ENCODE measurements around the gene CSTPP1.

CSTPP1 gene

GRCh38 chr11:47166368-47166767 lies 229.8 kb downstream of the CSTPP1 start:
- Histone ChIP-seq H3K23ac (ENCODE audit: low read depth, low read length, poor library complexity) (peak overlapping the region; percentile 19), H3K14ac (ENCODE audit: low read length) (no peak overlapping the region), H3K27ac (replicated peaks; ENCODE audit: low read length) (no peak overlapping the region), H3K4me1 (ENCODE audit: control insufficient read depth in 2 of 2, insufficient read depth in 1 of 2, low read depth in 1 of 2, low read length in 2 of 2) (no peaks in the 10 kb centered on the region), H3K79me1 (ENCODE audit: low read depth, low read length) (no peaks in the 10 kb centered on the region), H2BK5ac (ENCODE audit: low read length) (no peak overlapping the region), H2AFZ (ENCODE audit: low read length) (no peak overlapping the region), H2BK12ac (ENCODE audit: low read length) (no peak overlapping the region), H3K4me2 (ENCODE audit: insufficient read depth, low read length, poor library complexity, severe bottlenecking) (no peak overlapping the region), H2BK15ac (ENCODE audit: low read length) (no peak overlapping the region), H3K27me3 (ENCODE audit: control insufficient read depth in 3 of 3, insufficient read depth in 3 of 3, low read depth in 1 of 3, low read length in 3 of 3) (no peaks in the 10 kb centered on the region), H3K9ac (ENCODE audit: low read depth, low read length, poor library complexity) (peak overlapping the region; percentile 54), H3K4me3 (ENCODE audit: low read length in 2 of 2) (no peak overlapping the region), H3K18ac (ENCODE audit: low read length) (no peak overlapping the region), H2BK120ac (ENCODE audit: low read depth, low read length) (no peak overlapping the region), H3K9me3 (replicated peaks in 1 of 2; ENCODE audit: control insufficient read depth in 2 of 2, insufficient read depth in 1 of 2, low read depth in 1 of 2, low read length in 2 of 2) (no peaks in the 10 kb centered on the region), H3K4ac (ENCODE audit: low read length) (no peak overlapping the region), H3K36me3 (replicated peaks in 1 of 2; ENCODE audit: control insufficient read depth in 2 of 2, insufficient read depth in 2 of 2, low read length in 2 of 2) (peaks cover 60 to 92% of the 10 kb centered on the region in 2 donors), H4K8ac (ENCODE audit: low read depth, low read length) (no peak overlapping the region), H2AK5ac (ENCODE audit: low read depth, low read length) (no peak overlapping the region), H4K91ac (ENCODE audit: low read depth, low read length, poor library complexity) (no peak overlapping the region)
- DNase-seq (ENCODE audit: low spot score): no peak
- no CpG with 5 or more reads among the region's 5 CpGs for WGBS, 2 donors (ENCODE audit: extremely low coverage in 2 of 2, insufficient read length in 2 of 2, insufficient replicate concordance in 1 of 2)

- H3K4me1 ChIP-seq (ENCODE audit: control insufficient read depth in 2 of 2, insufficient read depth in 1 of 2, low read depth in 1 of 2, low read length in 2 of 2): peaks cover 6 to 8% of the 10 kb centered on the region in 2 donors
- H3K14ac ChIP-seq (ENCODE audit: low read length): no peak overlapping the region
- H3K4ac ChIP-seq (ENCODE audit: low read length): no peak overlapping the region
- H2AK5ac ChIP-seq (ENCODE audit: low read depth, low read length): no peak overlapping the region
- H2BK12ac ChIP-seq (ENCODE audit: low read length): no peak overlapping the region
- H3K18ac ChIP-seq (ENCODE audit: low read length): no peak overlapping the region
- no peak overlapping the region for H3K4me3 ChIP-seq (ENCODE audit: low read length in 2 of 2)
- H3K9me3 ChIP-seq (replicated peaks in 1 of 2; ENCODE audit: control insufficient read depth in 2 of 2, insufficient read depth in 1 of 2, low read depth in 1 of 2, low read length in 2 of 2): no peaks in the 10 kb centered on the region
- no peak overlapping the region for H2BK5ac ChIP-seq (ENCODE audit: low read length)
- H4K8ac ChIP-seq (ENCODE audit: low read depth, low read length): no peak overlapping the region
- no peak overlapping the region for H4K91ac ChIP-seq (ENCODE audit: low read depth, low read length, poor library complexity)
- H2BK15ac ChIP-seq (ENCODE audit: low read length): no peak overlapping the region
- peaks cover 24% of the 10 kb centered on the region for H3K79me1 ChIP-seq (ENCODE audit: low read depth, low read length)
- H3K27ac ChIP-seq (replicated peaks; ENCODE audit: low read length): no peak overlapping the region
- H3K9ac ChIP-seq (ENCODE audit: low read depth, low read length, poor library complexity): no peak overlapping the region
- peaks cover 63 to 89% of the 10 kb centered on the region in 2 donors for H3K36me3 ChIP-seq (replicated peaks in 1 of 2; ENCODE audit: control insufficient read depth in 2 of 2, insufficient read depth in 2 of 2, low read length in 2 of 2)
- H3K23ac ChIP-seq (ENCODE audit: low read depth, low read length, poor library complexity): no peak overlapping the region
- DNase-seq (ENCODE audit: low spot score): no peak
- H3K27me3 ChIP-seq (ENCODE audit: control insufficient read depth in 3 of 3, insufficient read depth in 3 of 3, low read depth in 1 of 3, low read length in 3 of 3): no peaks in the 10 kb centered on the region
- no peak overlapping the region for H2BK120ac ChIP-seq (ENCODE audit: low read depth, low read length)
- no peak overlapping the region for H3K4me2 ChIP-seq (ENCODE audit: insufficient read depth, low read length, poor library complexity, severe bottlenecking)
- H2AFZ ChIP-seq (ENCODE audit: low read length): no peak overlapping the region
- no CpG with 5 or more reads among the region's 16 CpGs for WGBS, 2 donors (ENCODE audit: extremely low coverage in 2 of 2, insufficient read length in 2 of 2, insufficient replicate concordance in 1 of 2)
Observed at GRCh38 chr11:47171061-47171838, 234.7 kb downstream of the CSTPP1 start.

DNA sequence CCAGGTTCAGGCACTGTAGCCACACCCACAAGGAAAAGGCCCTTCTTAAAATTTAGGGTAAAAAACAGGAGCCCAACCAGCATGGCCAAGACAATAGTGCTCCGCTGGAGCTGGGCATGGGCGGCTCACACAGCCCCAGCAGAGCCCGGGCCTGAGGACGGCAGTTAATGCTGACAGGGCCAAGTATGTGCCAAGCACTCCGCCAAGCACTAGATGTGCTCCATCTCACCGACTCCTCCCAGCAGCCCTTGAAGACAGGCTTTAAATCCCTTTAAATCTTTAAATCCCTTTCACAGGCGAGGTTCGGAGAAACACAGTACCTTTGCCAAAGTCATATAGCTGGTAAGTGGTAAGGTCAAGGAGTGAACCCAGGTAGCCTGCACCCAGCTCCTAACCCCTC lies 235.3 kb downstream of the CSTPP1 start:
- no peak overlapping the region for H2AK5ac ChIP-seq (ENCODE audit: low read depth, low read length)
- H3K4ac ChIP-seq (ENCODE audit: low read length): no peak overlapping the region
- peaks cover 6 to 10% of the 10 kb centered on the region in 2 donors for H3K4me1 ChIP-seq (ENCODE audit: control insufficient read depth in 2 of 2, insufficient read depth in 1 of 2, low read depth in 1 of 2, low read length in 2 of 2)
- H2BK120ac ChIP-seq (ENCODE audit: low read depth, low read length): no peak overlapping the region
- no peak overlapping the region for H2AFZ ChIP-seq (ENCODE audit: low read length)
- H4K8ac ChIP-seq (ENCODE audit: low read depth, low read length): no peak overlapping the region
- H3K79me1 ChIP-seq (ENCODE audit: low read depth, low read length): peaks cover 28% of the 10 kb centered on the region
- no peak overlapping the region for H3K14ac ChIP-seq (ENCODE audit: low read length)
- H3K23ac ChIP-seq (ENCODE audit: low read depth, low read length, poor library complexity): no peak overlapping the region
- WGBS, 2 donors (ENCODE audit: extremely low coverage in 2 of 2, insufficient read length in 2 of 2, insufficient replicate concordance in 1 of 2): no CpG with 5 or more reads among the region's 8 CpGs
- no peaks in the 10 kb centered on the region for H3K27me3 ChIP-seq (ENCODE audit: control insufficient read depth in 3 of 3, insufficient read depth in 3 of 3, low read depth in 1 of 3, low read length in 3 of 3)
- DNase-seq (ENCODE audit: low spot score): no peak
- peaks cover 57 to 83% of the 10 kb centered on the region in 2 donors for H3K36me3 ChIP-seq (replicated peaks in 1 of 2; ENCODE audit: control insufficient read depth in 2 of 2, insufficient read depth in 2 of 2, low read length in 2 of 2)
- H2BK12ac ChIP-seq (ENCODE audit: low read length): no peak overlapping the region
- H2BK5ac ChIP-seq (ENCODE audit: low read length): no peak overlapping the region
- no peak overlapping the region for H3K4me3 ChIP-seq (ENCODE audit: low read length in 2 of 2)
- H3K9me3 ChIP-seq (replicated peaks in 1 of 2; ENCODE audit: control insufficient read depth in 2 of 2, insufficient read depth in 1 of 2, low read depth in 1 of 2, low read length in 2 of 2): no peaks in the 10 kb centered on the region
- H3K4me2 ChIP-seq (ENCODE audit: insufficient read depth, low read length, poor library complexity, severe bottlenecking): no peak overlapping the region
- no peak overlapping the region for H2BK15ac ChIP-seq (ENCODE audit: low read length)
- H3K27ac ChIP-seq (replicated peaks; ENCODE audit: low read length): no peak overlapping the region
- no peak overlapping the region for H4K91ac ChIP-seq (ENCODE audit: low read depth, low read length, poor library complexity)
- H3K9ac ChIP-seq (ENCODE audit: low read depth, low read length, poor library complexity): no peak overlapping the region
- H3K18ac ChIP-seq (ENCODE audit: low read length): no peak overlapping the region

DNA sequence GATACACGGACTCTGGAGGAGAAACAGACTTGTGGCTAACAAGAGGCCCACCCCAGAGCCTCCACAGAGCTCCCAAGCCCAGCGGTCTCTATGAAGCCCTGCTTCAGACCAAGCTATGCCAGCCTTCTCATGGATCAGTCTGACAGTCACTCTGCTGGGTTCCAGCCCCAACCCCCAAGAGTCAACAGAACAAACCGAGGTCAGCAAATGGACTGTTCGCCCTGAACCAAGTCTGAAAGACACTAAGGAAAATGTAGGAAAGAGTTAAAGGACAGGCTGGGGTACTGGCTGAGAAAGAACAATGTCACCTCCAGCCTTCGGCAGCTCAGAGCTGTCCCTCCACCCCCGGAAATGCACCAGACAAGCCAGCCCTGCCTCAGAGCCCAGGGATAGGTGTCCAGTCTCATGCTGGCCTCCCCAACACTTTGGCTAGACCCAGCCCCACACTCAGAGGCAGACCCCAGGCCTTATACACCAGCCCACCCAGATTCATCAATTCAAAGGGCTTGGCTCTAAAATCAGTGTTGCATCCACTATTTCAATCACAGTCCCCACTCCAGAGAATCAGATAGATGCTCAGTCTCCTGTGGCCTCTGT lies 236.3 kb downstream of the CSTPP1 start:
- Histone ChIP-seq H3K27me3 (ENCODE audit: control insufficient read depth in 3 of 3, insufficient read depth in 3 of 3, low read depth in 1 of 3, low read length in 3 of 3) (no peaks in the 10 kb centered on the region), H3K4ac (ENCODE audit: low read length) (no peak overlapping the region), H3K4me1 (ENCODE audit: control insufficient read depth in 2 of 2, insufficient read depth in 1 of 2, low read depth in 1 of 2, low read length in 2 of 2) (peaks cover 7 to 14% of the 10 kb centered on the region in 2 donors), H2BK120ac (ENCODE audit: low read depth, low read length) (no peak overlapping the region), H2AK5ac (ENCODE audit: low read depth, low read length) (no peak overlapping the region), H3K23ac (ENCODE audit: low read depth, low read length, poor library complexity) (no peak overlapping the region), H3K27ac (replicated peaks; ENCODE audit: low read length) (no peak overlapping the region), H3K9ac (ENCODE audit: low read depth, low read length, poor library complexity) (no peak overlapping the region), H2BK15ac (ENCODE audit: low read length) (no peak overlapping the region), H2BK12ac (ENCODE audit: low read length) (no peak overlapping the region), H3K4me3 (ENCODE audit: low read length in 2 of 2) (no peak overlapping the region), H3K4me2 (ENCODE audit: insufficient read depth, low read length, poor library complexity, severe bottlenecking) (no peak overlapping the region), H2AFZ (ENCODE audit: low read length) (no peak overlapping the region), H3K18ac (ENCODE audit: low read length) (no peak overlapping the region), H4K91ac (ENCODE audit: low read depth, low read length, poor library complexity) (no peak overlapping the region), H3K79me1 (ENCODE audit: low read depth, low read length) (peaks cover 28% of the 10 kb centered on the region), H3K14ac (ENCODE audit: low read length) (no peak overlapping the region), H3K36me3 (replicated peaks in 1 of 2; ENCODE audit: control insufficient read depth in 2 of 2, insufficient read depth in 2 of 2, low read length in 2 of 2) (peaks cover 49 to 73% of the 10 kb centered on the region in 2 donors), H4K8ac (ENCODE audit: low read depth, low read length) (no peak overlapping the region), H2BK5ac (ENCODE audit: low read length) (no peak overlapping the region), H3K9me3 (replicated peaks in 1 of 2; ENCODE audit: control insufficient read depth in 2 of 2, insufficient read depth in 1 of 2, low read depth in 1 of 2, low read length in 2 of 2) (no peaks in the 10 kb centered on the region)
- no peak for DNase-seq (ENCODE audit: low spot score)
- WGBS, 2 donors (ENCODE audit: extremely low coverage in 2 of 2, insufficient read length in 2 of 2, insufficient replicate concordance in 1 of 2): no CpG with 5 or more reads among the region's 6 CpGs

Measured in neuronal stem cell (in vitro differentiated cells).